ENCODE measurements around the gene ACTN1. TPM values are rescaled to one million over a fixed set of nuclear protein-coding genes. Genes with fewer than 3 reads are reported as not detected.

ACTN1 gene
- total RNA-seq, 1 experiment from 2014 or later: 148 TPM

DNA sequence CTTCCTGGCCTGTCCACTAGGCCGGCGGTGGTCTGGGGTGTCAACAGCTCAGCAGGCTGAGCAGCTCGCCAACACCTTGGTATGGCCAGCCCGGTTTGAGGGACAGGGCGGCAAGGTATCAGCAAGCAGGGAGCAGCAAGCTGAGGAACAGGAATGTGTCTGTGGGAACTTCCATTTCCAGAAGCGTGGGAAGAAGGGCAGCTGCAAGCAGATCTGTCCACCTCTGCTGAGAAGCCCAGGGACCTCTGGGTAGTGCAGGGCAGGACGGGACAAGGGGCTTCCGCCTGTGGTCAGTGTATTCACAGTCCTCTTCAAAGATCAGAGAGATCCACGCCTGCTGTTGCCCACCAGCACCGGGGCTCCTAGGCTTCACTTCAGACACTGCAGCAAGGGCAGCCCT lies 36.0 kb downstream of the ACTN1 start:
- Histone ChIP-seq H3K9me3 (ENCODE audit: low read depth, low read length, poor library complexity, severe bottlenecking) (no peaks in the 10 kb centered on the region), H3K4me3 (ENCODE audit: low read depth, low read length, poor library complexity, severe bottlenecking) (no peak overlapping the region), H3K27me3 (replicated peaks; ENCODE audit: insufficient read depth, low read depth, low read length, poor library complexity) (no peaks in the 10 kb centered on the region), H3K4me1 (ENCODE audit: insufficient read depth, low read length, poor library complexity, severe bottlenecking) (peaks cover 97% of the 10 kb centered on the region), H3K36me3 (ENCODE audit: insufficient read depth, low read length, poor library complexity, severe bottlenecking) (no peaks in the 10 kb centered on the region), H3K27ac (ENCODE audit: low read depth, low read length, poor library complexity, severe bottlenecking) (peak overlapping the region; percentile 72)
- DNase-seq (ENCODE audit: low spot score): no peak
- intact Hi-C loops (cut with micrococcal nuclease; ENCODE audit: unreplicated experiment): no loop called here
- ChIA-PET CTCF (no interaction called here), POLR2A (ENCODE audit: low non-redundant PET) (no interaction called here)
- no TSS peak for BruUV-seq (replicated peaks)
- TF ChIP-seq, protein P1, sequence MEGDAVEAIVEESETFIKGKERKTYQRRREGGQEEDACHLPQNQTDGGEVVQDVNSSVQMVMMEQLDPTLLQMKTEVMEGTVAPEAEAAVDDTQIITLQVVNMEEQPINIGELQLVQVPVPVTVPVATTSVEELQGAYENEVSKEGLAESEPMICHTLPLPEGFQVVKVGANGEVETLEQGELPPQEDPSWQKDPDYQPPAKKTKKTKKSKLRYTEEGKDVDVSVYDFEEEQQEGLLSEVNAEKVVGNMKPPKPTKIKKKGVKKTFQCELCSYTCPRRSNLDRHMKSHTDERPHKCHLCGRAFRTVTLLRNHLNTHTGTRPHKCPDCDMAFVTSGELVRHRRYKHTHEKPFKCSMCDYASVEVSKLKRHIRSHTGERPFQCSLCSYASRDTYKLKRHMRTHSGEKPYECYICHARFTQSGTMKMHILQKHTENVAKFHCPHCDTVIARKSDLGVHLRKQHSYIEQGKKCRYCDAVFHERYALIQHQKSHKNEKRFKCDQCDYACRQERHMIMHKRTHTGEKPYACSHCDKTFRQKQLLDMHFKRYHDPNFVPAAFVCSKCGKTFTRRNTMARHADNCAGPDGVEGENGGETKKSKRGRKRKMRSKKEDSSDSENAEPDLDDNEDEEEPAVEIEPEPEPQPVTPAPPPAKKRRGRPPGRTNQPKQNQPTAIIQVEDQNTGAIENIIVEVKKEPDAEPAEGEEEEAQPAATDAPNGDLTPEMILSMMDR (conservative IDR thresholded peaks at IDR 0.05; ENCODE audit: low read depth, low read length): no peak
- no peak for TF ChIP-seq EZH2 (IDR thresholded peaks at IDR 0.05; ENCODE audit: borderline replicate concordance, low read depth, low read length, poor library complexity, severe bottlenecking)

DNA sequence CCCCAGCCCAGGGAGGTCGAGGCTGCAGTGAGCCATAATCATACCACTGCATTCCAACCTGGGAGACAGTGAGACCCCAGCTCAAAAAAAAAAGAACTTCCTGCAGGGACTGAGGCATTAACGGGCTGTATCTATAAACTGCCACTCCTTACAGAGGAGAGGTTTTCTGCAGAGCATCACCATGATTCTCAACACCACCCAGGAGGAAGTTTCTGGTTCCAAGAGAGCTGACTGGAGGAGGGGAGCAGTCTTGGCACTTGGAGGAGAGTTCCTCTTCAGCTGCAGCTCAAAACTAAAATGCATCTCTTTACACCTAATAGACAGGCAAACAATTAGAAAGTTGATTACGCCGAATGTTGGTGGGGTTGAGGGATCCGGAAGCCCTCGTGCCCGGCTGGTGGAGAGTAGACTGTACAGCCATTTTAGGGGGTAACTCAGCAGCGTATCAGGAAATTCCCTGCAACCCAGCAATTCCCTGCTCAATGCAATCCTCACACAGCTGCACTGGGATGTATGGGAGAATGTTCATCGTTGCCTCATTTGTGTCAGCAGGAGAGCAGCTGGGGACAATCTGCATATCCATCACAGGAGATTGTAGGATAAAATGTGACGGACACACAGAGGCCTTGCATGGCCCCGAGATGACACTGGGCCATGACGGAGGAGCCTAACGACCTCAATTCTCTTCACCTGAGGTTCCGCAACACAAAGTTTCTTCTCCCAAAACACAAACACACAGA lies 36.6 kb downstream of the ACTN1 start:
- no peak overlapping the region for H3K4me3 ChIP-seq (ENCODE audit: low read depth, low read length, poor library complexity, severe bottlenecking)
- H3K36me3 ChIP-seq (ENCODE audit: insufficient read depth, low read length, poor library complexity, severe bottlenecking): no peaks in the 10 kb centered on the region
- TF ChIP-seq, protein P1 (conservative IDR thresholded peaks at IDR 0.05; ENCODE audit: low read depth, low read length): no peak
- no peak for TF ChIP-seq EZH2 (IDR thresholded peaks at IDR 0.05; ENCODE audit: borderline replicate concordance, low read depth, low read length, poor library complexity, severe bottlenecking)
- POLR2A ChIA-PET (ENCODE audit: low non-redundant PET): interaction anchor here (0.6 kb wide), 2 partner anchors 674 to 791 kb away, joined by 3 to 6 read pairs; no protein-coding TSS in a partner anchor
- H3K9me3 ChIP-seq (ENCODE audit: low read depth, low read length, poor library complexity, severe bottlenecking): no peaks in the 10 kb centered on the region
- DNase-seq (ENCODE audit: low spot score): no peak
- no peaks in the 10 kb centered on the region for H3K27me3 ChIP-seq (replicated peaks; ENCODE audit: insufficient read depth, low read depth, low read length, poor library complexity)
- H3K27ac ChIP-seq (ENCODE audit: low read depth, low read length, poor library complexity, severe bottlenecking): peak overlapping the region; percentile 72
- intact Hi-C loops (cut with micrococcal nuclease; ENCODE audit: unreplicated experiment): no loop called here
- no TSS peak for BruUV-seq (replicated peaks)
- CTCF ChIA-PET: interaction anchor here (0.6 to 1.2 kb wide), 3 partner anchors 11 to 159 kb away, joined by 3 to 10 read pairs (median 4); no protein-coding TSS in a partner anchor
- H3K4me1 ChIP-seq (ENCODE audit: insufficient read depth, low read length, poor library complexity, severe bottlenecking): peaks cover 98% of the 10 kb centered on the region

DNA sequence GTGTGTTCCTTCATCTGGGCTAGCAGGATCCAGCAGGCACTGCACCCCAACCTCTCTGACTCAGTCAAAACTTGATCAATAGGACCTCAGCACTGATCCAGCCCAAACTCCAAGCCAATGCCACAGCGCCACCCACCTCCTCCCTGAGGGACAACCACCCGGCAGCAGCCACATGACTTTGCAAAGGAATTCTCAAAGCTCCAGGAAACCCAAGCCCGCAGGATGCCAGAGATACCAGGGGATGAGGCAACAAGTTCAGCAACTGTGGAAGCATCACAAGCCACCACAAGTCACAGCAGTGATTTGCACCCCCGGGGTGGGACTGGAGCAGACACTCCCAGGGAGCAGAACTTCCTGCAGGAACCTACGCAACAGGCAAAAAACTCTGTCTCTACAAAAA lies 37.3 kb downstream of the ACTN1 start:
- peak; percentile 92 for DNase-seq (ENCODE audit: low spot score)
- no peaks in the 10 kb centered on the region for H3K9me3 ChIP-seq (ENCODE audit: low read depth, low read length, poor library complexity, severe bottlenecking)
- H3K36me3 ChIP-seq (ENCODE audit: insufficient read depth, low read length, poor library complexity, severe bottlenecking): no peaks in the 10 kb centered on the region
- TF ChIP-seq, protein P1 (conservative IDR thresholded peaks at IDR 0.05; ENCODE audit: low read depth, low read length): peak; percentile 81
- no peak for TF ChIP-seq EZH2 (IDR thresholded peaks at IDR 0.05; ENCODE audit: borderline replicate concordance, low read depth, low read length, poor library complexity, severe bottlenecking)
- H3K27ac ChIP-seq (ENCODE audit: low read depth, low read length, poor library complexity, severe bottlenecking): peak overlapping the region; percentile 72
- no peaks in the 10 kb centered on the region for H3K27me3 ChIP-seq (replicated peaks; ENCODE audit: insufficient read depth, low read depth, low read length, poor library complexity)
- intact Hi-C loops (cut with micrococcal nuclease; ENCODE audit: unreplicated experiment): no loop called here
- no peak overlapping the region for H3K4me3 ChIP-seq (ENCODE audit: low read depth, low read length, poor library complexity, severe bottlenecking)
- BruUV-seq (replicated peaks): no TSS peak
- ChIA-PET POLR2A (ENCODE audit: low non-redundant PET) (interaction anchor here (0.6 kb wide), 2 partner anchors 675 to 791 kb away, joined by 3 to 6 read pairs; no protein-coding TSS in a partner anchor), CTCF (interaction anchor here (0.6 to 1.2 kb wide), 3 partner anchors 12 to 160 kb away, joined by 3 to 10 read pairs (median 4); no protein-coding TSS in a partner anchor)
- peaks cover 96% of the 10 kb centered on the region for H3K4me1 ChIP-seq (ENCODE audit: insufficient read depth, low read length, poor library complexity, severe bottlenecking)
